Measurements from ENCODE around the gene ALOX5. TPM values are rescaled to one million over a fixed set of nuclear protein-coding genes. Genes with fewer than 3 reads are reported as not detected.

The ALOX5 gene
- total and polyA plus RNA-seq, 2 donors (not counting 1 experiment from before 2014, with no cell fraction given) = 354 to 888 TPM

- TF ChIP-seq CTCF (IDR thresholded peaks at IDR 0.05) (no peak), EZH2 (IDR thresholded peaks at IDR 0.05; ENCODE audit: borderline replicate concordance, insufficient read depth, low read depth, low read length, poor library complexity, severe bottlenecking) (no peak)
- ATAC-seq (ENCODE audit: low read depth) (no peak), DNase-seq (no peak)
- H3K9me3 ChIP-seq (ENCODE audit: control extremely low read depth in 1 of 3, control insufficient read depth in 2 of 3, insufficient read depth in 1 of 3, low read length in 2 of 3) = no peaks in the 10 kb centered on the region
- peaks cover 5% of the 10 kb centered on the region for H4K20me1 ChIP-seq (ENCODE audit: control insufficient read depth, insufficient read depth, low read length, poor library complexity, severe bottlenecking)
- no peaks in the 10 kb centered on the region for H3K4me1 ChIP-seq (ENCODE audit: control insufficient read depth in 2 of 2, insufficient read depth in 2 of 2, low read length in 2 of 2)
- Mint-ChIP-seq H3K4me1 (peaks cover 5% of the 10 kb centered on the region), H3K27ac (no peak overlapping the region), H3K9me3 (ENCODE audit: insufficient read depth) (no peaks in the 10 kb centered on the region), H3K4me3 (no peak overlapping the region), H3K27me3 (no peaks in the 10 kb centered on the region)
- intact Hi-C loops (cut with micrococcal nuclease) = no loop called here
- H3K4me2 ChIP-seq (replicated peaks; ENCODE audit: low read depth, low read length, poor library complexity, severe bottlenecking) = no peak overlapping the region
- WGBS (ENCODE audit: insufficient coverage) = 96% methylated on average over 66 of the region's 76 CpGs
- no peak overlapping the region for H3K9ac ChIP-seq (ENCODE audit: low read length)
- CTCF ChIA-PET = no interaction called here
- no peaks in the 10 kb centered on the region for H3K79me2 ChIP-seq (ENCODE audit: control insufficient read depth, insufficient read depth, low read length)
- POLR2A ChIA-PET = no interaction called here
- H3K27me3 ChIP-seq (replicated peaks in 1 of 4; ENCODE audit: control extremely low read depth in 1 of 4, control insufficient read depth in 3 of 4, insufficient read depth in 4 of 4, low read length in 3 of 4) = no peaks in the 10 kb centered on the region
- no peak overlapping the region for H2AFZ ChIP-seq (ENCODE audit: insufficient read depth, low read depth, low read length, poor library complexity, severe bottlenecking)
- peaks cover 0 to 59% of the 10 kb centered on the region in 2 experiments for H3K36me3 ChIP-seq (replicated peaks in 1 of 2; ENCODE audit: control extremely low read depth in 1 of 2, control insufficient read depth in 1 of 2, extremely low read depth in 1 of 2, insufficient read depth in 2 of 2, low read length in 1 of 2)
- H3K4me3 ChIP-seq (ENCODE audit: control extremely low read depth in 1 of 5, extremely low read depth in 1 of 5, insufficient read depth in 1 of 5, low read depth in 2 of 5, low read length in 4 of 5) = no peak overlapping the region
- H3K27ac ChIP-seq (ENCODE audit: low read length in 2 of 2) = no peak overlapping the region
Measured at GRCh38 chr10:45443101-45444009, 69.3 kb downstream of the ALOX5 start.

GRCh38 chr10:45444022-45444421 is 70.0 kb downstream of the ALOX5 start:
- Histone ChIP-seq H3K27me3 (replicated peaks in 1 of 4; ENCODE audit: control extremely low read depth in 1 of 4, control insufficient read depth in 3 of 4, insufficient read depth in 4 of 4, low read length in 3 of 4) (no peaks in the 10 kb centered on the region), H3K4me2 (replicated peaks; ENCODE audit: low read depth, low read length, poor library complexity, severe bottlenecking) (no peak overlapping the region), H3K4me3 (ENCODE audit: control extremely low read depth in 1 of 5, extremely low read depth in 1 of 5, insufficient read depth in 1 of 5, low read depth in 2 of 5, low read length in 4 of 5) (no peak overlapping the region), H4K20me1 (ENCODE audit: control insufficient read depth, insufficient read depth, low read length, poor library complexity, severe bottlenecking) (no peaks in the 10 kb centered on the region), H3K9me3 (ENCODE audit: control extremely low read depth in 1 of 3, control insufficient read depth in 2 of 3, insufficient read depth in 1 of 3, low read length in 2 of 3) (no peaks in the 10 kb centered on the region), H3K4me1 (ENCODE audit: control insufficient read depth in 2 of 2, insufficient read depth in 2 of 2, low read length in 2 of 2) (no peaks in the 10 kb centered on the region), H2AFZ (ENCODE audit: insufficient read depth, low read depth, low read length, poor library complexity, severe bottlenecking) (no peak overlapping the region), H3K27ac (ENCODE audit: low read length in 2 of 2) (no peak overlapping the region), H3K9ac (ENCODE audit: low read length) (no peak overlapping the region), H3K36me3 (replicated peaks in 1 of 2; ENCODE audit: control extremely low read depth in 1 of 2, control insufficient read depth in 1 of 2, extremely low read depth in 1 of 2, insufficient read depth in 2 of 2, low read length in 1 of 2) (peaks cover 0 to 54% of the 10 kb centered on the region in 2 experiments), H3K79me2 (ENCODE audit: control insufficient read depth, insufficient read depth, low read length) (no peaks in the 10 kb centered on the region)
- H3K9me3 Mint-ChIP-seq (ENCODE audit: insufficient read depth) = no peaks in the 10 kb centered on the region
- ATAC-seq (ENCODE audit: low read depth) = no peak
- H3K27ac Mint-ChIP-seq = no peak overlapping the region
- TF ChIP-seq EZH2 (IDR thresholded peaks at IDR 0.05; ENCODE audit: borderline replicate concordance, insufficient read depth, low read depth, low read length, poor library complexity, severe bottlenecking) (no peak), CTCF (IDR thresholded peaks at IDR 0.05) (no peak)
- intact Hi-C loops (cut with micrococcal nuclease) = no loop called here
- peaks cover 5% of the 10 kb centered on the region for H3K4me1 Mint-ChIP-seq
- ChIA-PET POLR2A (no interaction called here), CTCF (no interaction called here)
- DNase-seq = no peak
- 96% methylated on average over 24 of the region's 24 CpGs for WGBS (ENCODE audit: insufficient coverage)
- no peaks in the 10 kb centered on the region for H3K27me3 Mint-ChIP-seq
- no peak overlapping the region for H3K4me3 Mint-ChIP-seq
